ENCODE results near the gene ARHGAP19. TPM values are rescaled to one million over a fixed set of nuclear protein-coding genes. Genes with fewer than 3 reads are reported as not detected.

Gene ARHGAP19, protein sequence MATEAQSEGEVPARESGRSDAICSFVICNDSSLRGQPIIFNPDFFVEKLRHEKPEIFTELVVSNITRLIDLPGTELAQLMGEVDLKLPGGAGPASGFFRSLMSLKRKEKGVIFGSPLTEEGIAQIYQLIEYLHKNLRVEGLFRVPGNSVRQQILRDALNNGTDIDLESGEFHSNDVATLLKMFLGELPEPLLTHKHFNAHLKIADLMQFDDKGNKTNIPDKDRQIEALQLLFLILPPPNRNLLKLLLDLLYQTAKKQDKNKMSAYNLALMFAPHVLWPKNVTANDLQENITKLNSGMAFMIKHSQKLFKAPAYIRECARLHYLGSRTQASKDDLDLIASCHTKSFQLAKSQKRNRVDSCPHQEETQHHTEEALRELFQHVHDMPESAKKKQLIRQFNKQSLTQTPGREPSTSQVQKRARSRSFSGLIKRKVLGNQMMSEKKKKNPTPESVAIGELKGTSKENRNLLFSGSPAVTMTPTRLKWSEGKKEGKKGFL
- polyA plus RNA-seq (2012; ENCODE audit: insufficient read depth, insufficient read length): 40.6 TPM

DNA sequence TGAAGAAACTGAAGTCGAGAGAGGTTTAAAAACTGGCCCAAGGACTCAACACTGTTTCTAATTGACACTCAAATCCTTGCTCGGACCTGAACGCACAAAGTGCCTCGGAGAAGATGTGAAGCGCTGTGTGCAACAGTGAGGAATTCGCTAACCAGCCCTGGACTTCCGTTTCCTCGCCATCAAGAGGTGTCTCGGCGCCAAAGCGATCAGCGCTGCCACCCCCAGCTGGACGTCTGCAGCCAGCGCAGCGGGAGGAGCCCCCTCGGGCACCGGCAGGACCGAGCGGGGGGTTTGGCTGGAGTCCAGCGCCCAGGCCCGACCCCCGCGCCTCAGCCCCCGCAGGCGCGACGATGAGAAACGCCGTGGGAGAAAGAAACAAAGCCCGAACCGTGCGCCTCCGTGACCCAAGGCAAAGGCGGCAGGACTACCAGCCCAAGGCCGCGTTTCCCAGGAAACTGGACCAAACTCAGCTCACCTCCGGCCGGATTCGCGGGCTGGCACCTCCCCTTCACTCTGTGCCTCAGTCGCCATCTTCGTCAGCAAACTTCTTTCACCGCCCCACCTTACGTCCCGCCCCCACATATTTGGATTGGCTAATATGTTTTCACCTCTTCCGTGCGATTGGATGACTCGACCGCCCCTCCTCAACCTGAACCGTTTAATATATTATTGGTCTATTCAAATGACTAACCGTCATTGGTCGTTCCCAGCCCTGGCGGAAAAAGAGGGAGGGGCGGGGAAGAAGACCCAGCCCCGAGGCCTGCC is at the start of gene ARHGAP19:
Gene ARHGAP19 (minus strand): TSS at position 541 of the 765 bp plus-strand sequence. CDS start 10 bp downstream, at position 531.
- peak; percentile 97 for DNase-seq (ENCODE audit: low read depth, low spot score)
- peak within 1 kb of the TSS; percentile 94 for H3K4me3 ChIP-seq (ENCODE audit: low read length)

DNA sequence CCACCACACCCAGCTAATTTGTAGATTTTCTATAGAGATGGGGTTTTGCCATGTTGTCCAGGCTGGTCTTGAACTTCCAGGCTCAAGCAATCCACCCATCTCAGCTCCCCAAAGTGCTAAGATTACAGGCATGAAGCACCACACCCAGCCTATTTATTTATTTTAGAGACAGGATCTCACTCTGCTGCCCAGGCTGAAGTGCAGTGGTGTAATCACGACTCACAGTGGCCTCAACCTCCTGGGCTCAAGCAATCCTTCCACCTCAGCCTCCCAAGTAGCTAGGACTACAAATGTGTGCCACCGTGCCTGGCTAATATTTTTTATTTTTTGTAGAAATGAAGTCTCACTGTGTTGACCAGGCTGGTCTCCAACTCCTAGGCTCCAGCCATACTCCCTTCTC is 49.0 kb upstream of the ARHGAP19 start:
- H3K4me3 ChIP-seq (ENCODE audit: low read length): no peak overlapping the region
- DNase-seq (ENCODE audit: low read depth, low spot score): no peak

DNA sequence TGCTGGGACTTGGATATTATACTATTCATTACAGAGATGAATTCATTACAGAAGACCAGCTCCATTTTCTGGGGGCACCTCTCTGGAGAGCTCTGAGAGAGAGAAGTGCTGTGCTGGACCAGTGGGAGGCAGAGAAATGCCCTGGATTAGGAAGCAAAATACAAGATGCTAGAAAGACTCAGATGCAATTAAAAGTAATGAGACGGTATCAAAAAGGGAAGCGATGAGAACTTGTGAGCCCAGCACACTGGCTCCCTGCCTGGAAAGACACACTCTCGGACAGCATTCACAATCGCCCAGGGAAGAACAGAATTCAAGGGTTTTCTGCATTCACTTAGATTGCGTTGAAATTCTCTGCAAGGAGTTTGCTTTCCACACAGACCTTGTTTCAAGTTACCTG is 45.6 kb upstream of the ARHGAP19 start:
- no peak for DNase-seq (ENCODE audit: low read depth, low spot score)
- H3K4me3 ChIP-seq (ENCODE audit: low read length): no peak overlapping the region

DNA sequence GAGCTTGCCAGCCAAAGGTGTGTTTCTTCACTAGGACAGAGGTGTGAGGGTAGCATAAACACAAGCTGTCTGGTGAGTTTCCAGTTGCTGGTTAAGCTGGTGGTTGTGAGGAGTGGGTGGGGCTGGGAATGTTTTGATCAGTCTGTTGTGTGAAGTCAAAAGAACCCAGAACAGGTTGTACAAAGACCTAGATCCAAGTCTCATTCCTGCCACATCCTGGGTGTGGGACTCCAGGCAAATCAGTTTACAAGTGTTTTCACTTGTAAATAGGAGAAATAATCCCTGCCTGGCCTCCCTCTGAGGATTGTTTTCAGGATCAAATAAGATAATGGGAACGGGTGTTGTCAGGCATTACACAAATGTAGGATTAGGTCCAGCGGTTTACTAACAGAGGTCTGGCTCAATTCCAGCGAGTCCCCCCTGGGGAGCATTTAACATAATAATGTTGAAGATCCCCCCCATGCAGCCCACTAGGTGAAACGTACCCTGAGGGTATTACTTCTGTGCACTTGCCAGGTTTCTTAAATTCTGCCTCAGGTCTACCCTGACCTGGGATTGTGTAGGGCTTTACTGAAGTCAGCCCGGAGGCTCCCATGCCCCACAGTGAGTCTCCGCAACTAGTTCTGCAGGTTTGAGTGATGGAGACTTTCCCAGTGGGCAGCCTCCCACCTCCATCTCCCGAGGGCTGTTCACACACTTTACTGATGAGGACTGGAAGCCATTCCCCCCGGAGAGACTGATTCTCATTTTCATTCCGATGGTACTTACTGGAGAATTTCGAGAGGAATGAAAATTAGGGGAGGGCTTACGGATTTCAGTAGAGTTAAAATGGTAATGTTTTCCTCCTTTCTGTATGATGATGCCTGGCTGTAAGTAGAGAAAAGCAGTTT is 44.8 kb upstream of the ARHGAP19 start:
- no peak for DNase-seq (ENCODE audit: low read depth, low spot score)
- no peak overlapping the region for H3K4me3 ChIP-seq (ENCODE audit: low read length)

DNA sequence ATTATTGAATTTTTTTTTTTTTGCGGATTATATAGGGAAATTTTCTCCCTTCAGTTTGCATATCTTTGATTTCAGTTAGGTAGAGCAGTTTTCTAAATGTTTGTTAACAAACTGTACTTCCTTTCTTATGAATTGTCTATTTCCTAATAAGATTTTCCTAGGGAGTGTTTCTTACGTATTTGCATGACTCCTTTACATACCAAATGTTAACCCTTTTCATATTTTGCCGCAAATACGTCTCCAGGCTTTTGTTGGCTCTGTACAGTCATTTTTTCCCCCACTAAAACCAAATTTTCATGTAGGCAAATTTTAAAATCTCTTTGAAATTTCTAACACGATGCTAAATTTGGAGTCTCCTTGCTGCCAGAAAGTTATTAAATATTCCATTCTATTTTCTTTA is 44.0 kb upstream of the ARHGAP19 start:
- H3K4me3 ChIP-seq (ENCODE audit: low read length): no peak overlapping the region
- no peak for DNase-seq (ENCODE audit: low read depth, low spot score)

DNA sequence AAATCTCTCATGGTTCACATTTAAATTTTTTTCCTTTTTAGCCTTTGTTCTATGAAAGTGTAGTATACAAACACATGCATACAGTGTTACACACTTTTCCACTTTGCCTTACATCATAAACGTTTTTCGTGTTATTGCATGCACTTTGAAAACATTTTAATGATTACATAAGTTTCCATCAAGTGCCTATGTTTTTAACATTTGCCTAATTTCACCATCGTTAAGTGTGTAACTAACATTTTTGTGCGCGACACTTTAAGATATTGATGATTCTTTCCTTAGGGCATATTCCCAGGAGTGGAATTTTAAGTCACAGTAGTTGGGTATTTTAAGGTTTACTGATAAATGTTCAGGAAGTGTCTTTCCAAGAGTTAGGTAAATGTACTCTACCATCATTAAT is 43.6 kb upstream of the ARHGAP19 start:
- no peak overlapping the region for H3K4me3 ChIP-seq (ENCODE audit: low read length)
- no peak for DNase-seq (ENCODE audit: low read depth, low spot score)

DNA sequence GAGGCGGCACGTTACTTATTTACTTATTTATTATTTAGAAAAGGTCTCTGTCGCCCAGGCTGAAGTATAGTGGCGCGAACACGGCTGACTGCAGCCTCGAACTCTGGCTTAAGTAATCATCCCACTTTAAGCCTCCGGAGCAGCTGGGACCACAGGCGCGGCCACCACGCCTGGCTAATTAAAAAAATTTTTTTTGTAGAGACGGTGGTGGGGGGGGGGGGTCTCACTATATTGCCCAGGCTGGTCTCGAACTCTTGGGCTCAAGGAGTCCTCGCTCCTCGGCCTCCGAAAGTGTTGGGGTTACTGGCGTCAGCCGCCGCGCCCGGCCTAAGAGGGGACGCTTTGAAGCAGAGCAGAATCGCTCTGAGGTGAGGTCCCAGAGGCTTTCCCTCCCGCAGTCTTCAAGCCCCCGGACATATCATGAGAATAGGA is 42.8 kb upstream of the ARHGAP19 start:
- H3K4me3 ChIP-seq (ENCODE audit: low read length): peak overlapping the region; percentile 63
- DNase-seq (ENCODE audit: low read depth, low spot score): no peak

DNA sequence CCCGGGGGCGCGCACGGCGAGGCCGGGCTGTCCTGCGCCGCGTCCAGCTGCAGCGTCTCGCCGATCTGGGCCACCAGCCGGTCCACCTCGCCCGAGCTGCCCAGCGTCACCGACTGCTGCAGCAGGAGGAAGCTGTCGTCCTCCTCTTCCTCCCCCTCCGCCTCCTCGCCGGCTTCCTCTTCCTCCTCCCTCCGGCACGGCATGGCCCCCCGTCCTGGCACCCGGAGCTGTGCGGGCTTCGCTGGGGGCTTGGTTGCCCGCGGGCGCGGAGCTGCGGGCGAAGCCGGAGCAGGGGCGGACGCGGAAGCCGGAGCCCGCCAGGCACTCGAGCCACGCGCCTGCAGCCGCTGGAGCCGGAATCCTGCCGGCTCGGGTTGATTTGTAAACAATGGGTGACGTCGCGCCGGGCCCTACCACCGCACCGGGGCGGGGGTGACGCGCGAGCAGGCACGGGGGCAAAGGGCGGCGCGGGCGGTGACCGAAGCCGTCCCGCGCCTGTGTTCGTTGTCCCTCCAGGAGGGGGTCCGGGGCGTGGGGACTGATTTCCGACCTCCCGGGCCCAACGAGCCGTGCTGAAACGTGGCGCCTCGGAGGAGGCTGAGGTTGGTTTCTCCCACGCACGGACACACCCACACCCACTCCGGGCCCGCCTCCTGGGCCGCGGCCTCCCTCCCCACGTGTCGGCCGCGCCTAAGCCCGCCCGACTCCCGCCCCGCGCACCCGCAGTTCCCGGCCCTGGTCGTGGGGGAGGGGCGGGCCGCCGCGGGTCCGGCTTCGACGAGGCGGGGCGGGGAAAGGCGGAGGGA is 42.1 kb upstream of the ARHGAP19 start, which contains the start of gene FRAT2:
Gene FRAT2 (minus strand): TSS at position 360 of the 806 bp plus-strand sequence. CDS start 157 bp downstream, at position 203.
- DNase-seq (ENCODE audit: low read depth, low spot score): peak; percentile 84
- H3K4me3 ChIP-seq (ENCODE audit: low read length): peak within 1 kb of the TSS; percentile 63

DNA sequence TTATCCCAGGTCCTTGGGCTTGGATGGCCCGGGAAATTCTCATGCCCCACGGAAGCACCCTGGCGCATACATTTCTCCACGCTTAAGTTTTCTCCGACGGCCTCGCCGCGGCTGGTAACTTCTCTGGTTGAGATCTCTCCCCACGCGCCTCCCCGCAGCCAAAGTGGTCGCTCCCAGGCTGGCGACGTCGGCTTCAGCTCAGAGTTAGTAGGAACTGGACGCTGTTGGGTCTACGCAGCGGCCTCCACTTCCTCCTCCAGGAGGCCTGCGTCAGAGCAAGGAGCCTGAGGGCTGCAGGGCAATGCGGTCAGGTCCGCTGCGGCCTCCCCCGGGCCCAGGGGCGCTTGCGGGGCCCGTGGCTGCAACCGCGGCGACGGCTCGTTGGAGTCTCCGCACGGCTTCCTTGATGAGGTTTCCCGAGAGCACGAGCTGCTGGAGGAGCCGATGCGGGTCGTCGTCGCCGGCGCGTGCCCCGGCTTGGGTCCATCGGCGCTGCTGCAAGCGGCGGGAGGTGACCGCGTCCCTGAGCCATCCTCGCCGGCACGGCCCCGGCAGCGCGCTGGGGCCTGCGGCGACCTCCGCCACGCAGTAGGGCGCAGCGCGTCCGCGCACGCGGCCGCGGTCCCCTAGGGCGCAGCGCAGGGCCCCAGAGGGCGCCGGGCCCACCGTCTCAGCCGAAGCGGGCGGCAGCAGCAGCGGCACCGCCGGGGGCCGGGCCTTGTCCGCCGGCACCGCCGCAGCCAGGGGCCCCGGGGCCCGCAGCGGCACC is 41.3 kb upstream of the ARHGAP19 start:
- DNase-seq (ENCODE audit: low read depth, low spot score): no peak

DNA sequence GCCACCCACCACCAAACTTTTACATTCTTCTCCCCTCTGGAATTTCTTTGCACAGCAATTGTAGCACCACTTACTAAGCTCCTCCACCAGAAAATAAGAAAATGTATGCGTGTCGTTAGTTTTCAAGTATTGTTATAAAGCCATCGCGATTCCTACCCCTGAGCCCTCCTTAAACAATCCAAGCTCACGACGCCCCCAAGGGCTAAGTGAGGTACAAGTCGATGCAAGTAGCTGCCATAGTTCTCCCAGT is 40.8 kb upstream of the ARHGAP19 start:
- DNase-seq (ENCODE audit: low read depth, low spot score): no peak
- peak overlapping the region; percentile 63 for H3K4me3 ChIP-seq (ENCODE audit: low read length)

More for the DNA sequence above, 41.3 kb upstream of the ARHGAP19 start:
- peak overlapping the region; percentile 63 for H3K4me3 ChIP-seq (ENCODE audit: low read length)

DNA sequence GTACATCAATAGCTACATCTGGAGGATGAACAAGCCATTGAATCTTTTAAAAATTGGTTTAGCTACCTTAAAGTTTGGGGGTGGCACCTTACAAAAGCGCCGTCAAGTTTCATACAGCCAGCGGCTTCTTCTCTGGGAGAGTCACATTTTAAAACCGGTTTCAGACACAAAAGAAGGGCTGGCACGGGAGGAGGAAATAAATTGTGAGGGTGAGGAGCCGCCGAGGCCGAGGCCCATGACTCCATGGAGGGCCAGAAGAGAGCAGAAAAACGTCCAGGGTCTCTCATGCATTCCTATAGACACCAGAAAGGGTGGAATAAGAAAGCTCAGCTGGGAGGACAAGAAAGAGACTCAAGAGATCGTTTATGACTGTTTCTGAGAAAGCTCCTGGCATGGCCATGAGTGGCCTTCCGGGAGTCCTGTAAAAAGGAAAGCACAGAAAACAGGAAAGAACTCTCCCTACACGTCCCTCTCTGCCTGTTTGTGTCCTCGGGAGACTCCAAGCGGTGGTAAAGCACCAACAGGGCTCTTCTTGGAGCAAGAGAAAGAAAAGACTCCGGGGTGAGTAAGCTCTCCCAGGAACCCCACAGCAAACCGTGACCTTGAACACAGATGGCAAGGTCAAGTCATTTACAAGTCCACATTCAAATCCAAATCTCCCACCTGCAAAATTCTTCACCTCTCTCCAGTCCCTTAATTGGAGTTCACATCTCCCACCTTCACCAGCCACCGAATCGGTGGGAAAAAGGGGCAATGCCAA is 40.3 kb upstream of the ARHGAP19 start:
- no peak overlapping the region for H3K4me3 ChIP-seq (ENCODE audit: low read length)
- DNase-seq (ENCODE audit: low read depth, low spot score): no peak

DNA sequence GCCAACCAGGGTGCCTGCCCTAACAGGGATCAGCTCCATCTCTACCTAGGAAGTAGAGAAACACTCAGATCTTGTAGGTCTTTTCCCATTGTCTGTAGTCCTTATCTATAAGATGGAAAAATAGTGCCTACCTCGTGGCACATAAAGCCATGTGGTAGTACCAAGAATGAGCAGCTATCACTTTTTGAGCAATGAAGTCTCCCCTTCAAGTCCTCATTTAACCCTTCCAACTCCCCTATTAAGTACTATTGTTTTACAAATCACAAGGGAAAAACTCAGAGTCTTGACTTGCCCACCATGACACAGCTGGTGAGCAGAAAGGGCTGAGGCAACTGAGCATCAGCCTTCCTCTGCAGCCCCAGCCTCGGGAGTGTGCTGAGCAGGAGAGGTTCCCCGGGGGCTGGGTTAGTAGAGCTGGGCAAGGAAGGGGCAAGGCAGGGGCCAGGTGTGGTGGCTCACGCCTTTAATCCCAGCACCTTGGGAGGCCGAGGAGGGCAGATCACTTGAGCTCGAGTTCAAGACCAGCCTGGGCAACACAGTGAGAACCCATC is 38.8 kb upstream of the ARHGAP19 start:
- DNase-seq (ENCODE audit: low read depth, low spot score): no peak
- H3K4me3 ChIP-seq (ENCODE audit: low read length): no peak overlapping the region

DNA sequence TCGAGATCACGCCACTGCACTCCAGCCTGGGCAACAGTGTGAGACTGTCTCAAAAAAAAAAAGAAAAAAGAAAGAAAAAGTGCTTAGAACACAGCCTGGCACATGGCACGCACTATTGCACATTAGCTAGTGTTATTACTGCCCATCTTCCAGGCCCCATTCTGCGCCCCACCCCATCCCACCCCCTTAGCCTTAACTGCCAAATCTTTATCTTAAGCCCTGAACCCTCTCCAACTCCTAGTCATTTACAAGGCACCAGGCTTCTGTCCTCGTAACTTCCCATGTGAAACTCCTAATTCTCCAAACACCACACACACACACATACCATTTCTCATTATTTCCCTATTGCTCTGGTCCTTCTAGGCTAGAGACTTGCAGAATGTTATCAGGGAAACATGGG is 37.3 kb upstream of the ARHGAP19 start:
- no peak overlapping the region for H3K4me3 ChIP-seq (ENCODE audit: low read length)
- DNase-seq (ENCODE audit: low read depth, low spot score): no peak

DNA sequence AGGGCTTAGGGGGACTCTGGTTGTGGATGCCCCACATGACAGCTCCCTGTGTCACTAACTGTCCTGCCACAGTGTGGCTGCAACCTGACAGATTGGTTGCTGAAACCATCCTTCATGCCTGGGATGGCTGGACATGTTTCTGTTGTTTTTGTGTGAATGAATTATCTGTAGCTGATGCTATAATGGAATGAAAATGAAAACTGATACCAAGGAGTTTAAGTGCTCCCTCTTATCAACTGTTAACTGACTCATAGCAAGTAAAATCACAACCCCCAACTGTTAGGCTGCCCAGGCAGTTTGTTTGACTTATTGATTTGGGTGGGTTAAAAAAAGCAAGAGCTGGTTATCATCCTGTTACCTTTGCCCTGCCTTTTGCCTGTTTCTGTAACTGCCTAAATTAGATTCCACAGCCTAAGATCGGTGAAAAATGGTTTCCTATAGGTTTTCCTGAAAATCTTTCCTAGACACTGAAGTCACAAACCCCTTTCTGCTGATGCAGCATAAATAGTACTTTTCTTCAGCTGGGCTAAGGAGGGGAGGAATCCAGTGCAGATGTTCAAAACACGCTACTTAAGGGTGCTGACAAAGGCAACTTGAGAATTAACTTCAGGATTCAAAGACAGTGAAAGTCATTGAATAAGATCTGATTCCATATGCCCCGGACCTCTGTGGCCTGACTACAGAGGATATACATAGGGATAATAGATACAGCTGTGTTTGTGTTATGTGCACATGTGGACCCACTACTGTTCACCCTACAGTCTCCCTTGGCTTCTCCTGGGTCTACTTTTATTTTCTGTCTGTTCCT is 36.4 kb upstream of the ARHGAP19 start:
- no peak overlapping the region for H3K4me3 ChIP-seq (ENCODE audit: low read length)
- DNase-seq (ENCODE audit: low read depth, low spot score): no peak

DNA sequence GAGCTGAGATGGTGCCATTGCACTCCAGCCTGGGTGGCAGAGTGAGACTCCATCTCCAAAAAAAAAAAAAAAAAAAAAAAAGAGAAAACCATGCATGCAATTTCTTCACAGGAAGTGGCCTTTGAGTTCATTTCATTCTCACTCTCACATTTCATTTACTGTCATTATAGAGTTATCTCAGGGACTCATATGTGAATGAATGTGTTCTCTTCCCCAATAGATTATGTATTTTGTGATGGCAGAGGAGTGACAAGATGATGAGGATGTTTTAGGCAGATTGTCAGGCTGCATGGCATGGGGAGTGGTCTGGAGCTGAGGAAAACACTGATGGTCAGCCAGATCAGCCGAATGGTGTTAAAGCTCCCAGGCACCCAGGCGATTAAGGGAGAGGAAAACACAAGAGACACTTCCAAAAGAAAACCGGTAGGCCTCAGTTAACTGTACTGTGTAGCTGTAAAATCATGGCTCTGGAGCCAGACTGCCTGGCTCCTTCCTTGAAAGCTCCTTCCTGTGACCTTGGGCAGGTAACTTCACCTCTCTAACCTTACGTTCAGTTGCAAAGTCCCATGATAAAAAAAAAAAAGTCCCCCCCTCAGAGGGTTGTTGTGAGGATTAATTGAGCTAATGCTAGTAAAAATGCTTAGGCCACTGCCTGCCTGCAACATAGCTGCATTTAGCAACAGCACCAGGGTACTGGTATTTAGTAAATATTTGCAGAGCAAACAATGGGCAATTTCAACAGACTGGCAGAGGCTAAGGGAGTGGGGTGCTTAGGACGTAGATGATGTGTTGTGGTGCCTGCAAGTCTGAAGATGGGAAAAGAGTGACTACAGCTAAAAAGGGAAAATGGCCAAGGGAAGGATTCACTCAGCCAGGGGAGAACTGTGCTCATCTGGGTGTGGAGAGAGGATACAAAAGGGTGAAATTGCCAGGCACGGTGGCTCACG is 35.2 kb upstream of the ARHGAP19 start:
- no peak for DNase-seq (ENCODE audit: low read depth, low spot score)
- H3K4me3 ChIP-seq (ENCODE audit: low read length): no peak overlapping the region

Data from Jurkat, Clone E6-1 (cell line).